HepG2 (cell line): ENCODE data around the gene CD7. TPM values are rescaled to one million over a fixed set of nuclear protein-coding genes. Genes with fewer than 3 reads are reported as not detected.
A peak's percentile ranks its signal among the peaks of the same experiment; 100 is the strongest.

Experiments used
- CBX5 ChIP-seq: sonication (generic); formaldehyde crosslinking; IDR thresholded peaks from 2 replicates; pipeline ENCODE4 v1.4.0; 2020; ENCODE audit warnings: missing genetic modification reagents, borderline replicate concordance
- HNF4A ChIP-seq: sonication (generic); formaldehyde crosslinking; IDR thresholded peaks from 2 replicates; pipeline ENCODE4 v1.4.0; 2020; ENCODE audit warnings: missing genetic modification reagents
- MAZ ChIP-seq, 2 experiments: sonication (generic) in 1 of 2; formaldehyde crosslinking in 1 of 2; IDR thresholded peaks; 2 replicates each; pipeline versions ENCODE4 v1.5.0 to v1.6.1; 2012 to 2020; ENCODE audit warnings: low read depth in 2 of 2, mild to moderate bottlenecking in 2 of 2, borderline replicate concordance in 1 of 2, improper control_type of control experiment in 1 of 2, low read length in 1 of 2, missing genetic modification reagents in 1 of 2, moderate library complexity in 1 of 2
- PHF20 ChIP-seq: sonication (generic); formaldehyde crosslinking; IDR thresholded peaks from 2 replicates; pipeline ENCODE4 v1.5.0; 2020; ENCODE audit warnings: mild to moderate bottlenecking, missing genetic modification reagents
- RBM39 ChIP-seq: fragments of 200-400 bp; formaldehyde crosslinking; IDR thresholded peaks from one replicate; pipeline ENCODE4 v1.6.1; 2018; ENCODE audit warnings: antibody characterized with exemption, mild to moderate bottlenecking, low read depth, low read length; ENCODE audit not compliant: poor library complexity, severe bottlenecking
- SPEN ChIP-seq: sonication (generic); formaldehyde crosslinking; IDR thresholded peaks from 2 replicates; pipeline ENCODE4 v1.5.1; 2020; ENCODE audit warnings: low read depth, mild to moderate bottlenecking, missing genetic modification reagents
- TEAD3 ChIP-seq: optimal IDR thresholded peaks from 2 replicates; pipeline ENCODE3; 2016; ENCODE audit warnings: borderline replicate concordance
- ZFP1 ChIP-seq: IDR thresholded peaks from 2 replicates; pipeline ENCODE4 v1.6.1; 2016
- ZNF207 ChIP-seq: fragments of 450-650 bp; IDR thresholded peaks from 2 replicates; pipeline ENCODE4 v1.6.1; 2016; ENCODE audit warnings: antibody characterized with exemption, borderline replicate concordance
- ZNF326 ChIP-seq: sonication (generic); formaldehyde crosslinking; IDR thresholded peaks from 2 replicates; pipeline ENCODE4 v1.4.0; 2020; ENCODE audit warnings: missing genetic modification reagents, borderline replicate concordance
- ZNF552 ChIP-seq: sonication (generic); formaldehyde crosslinking; IDR thresholded peaks from 2 replicates; pipeline ENCODE4 v1.9.0; 2022; ENCODE audit warnings: missing genetic modification reagents, mild to moderate bottlenecking, borderline replicate concordance
- ZSCAN12 ChIP-seq: sonication (generic); formaldehyde crosslinking; IDR thresholded peaks from 2 replicates; pipeline ENCODE4 v1.9.0; 2021; ENCODE audit warnings: mild to moderate bottlenecking, missing genetic modification reagents
- ZSCAN21 ChIP-seq: sonication (generic); formaldehyde crosslinking; IDR thresholded peaks from 2 replicates; pipeline ENCODE4 v1.8.0; 2022; ENCODE audit warnings: mild to moderate bottlenecking, missing genetic modification reagents, moderate library complexity, borderline replicate concordance
- polyA plus RNA-seq, 8 experiments: library from polyadenylated mRNA; depleted of rRNA in 3 of 8; stranded (reverse) in 7 of 8; unstranded in 1 of 8; fragments of >200 nt; fragmentation: Illumina TruSeq in 4 of 8; extraction: Trizol in 4 of 8; gene quantifications; 2 replicates each; pipeline versions ENCODE4 v1.2.1 to v1.2.3, GENCODE V29; 2011 to 2016; ENCODE audit warnings: low read depth in 4 of 8, missing spikeins in 1 of 8, mixed read lengths in 1 of 8; ENCODE audit not compliant: insufficient read depth in 1 of 8
- total RNA-seq, 5 experiments: library from RNA; depleted of rRNA; stranded (reverse); fragments of >200 nt; fragmentation: Illumina TruSeq; extraction: Trizol; gene quantifications; 2 replicates each; pipeline ENCODE4 v1.2.3, GENCODE V29; 2016; ENCODE audit warnings: low read depth in 1 of 5
- TF ChIP-seq, protein P1 (sequence below): IDR thresholded peaks from 2 replicates; pipeline ENCODE4 v1.6.1; 2016; ENCODE audit warnings: missing compliant biosample characterization, missing genetic modification reagents, borderline replicate concordance
- TF ChIP-seq, protein P2 (sequence below): sonication (generic); formaldehyde crosslinking; IDR thresholded peaks from 2 replicates; pipeline ENCODE4 v1.4.0; 2020; ENCODE audit warnings: missing genetic modification reagents; ENCODE audit errors: not compliant biosample characterization
- TF ChIP-seq, protein P3 (sequence below): sonication (generic); formaldehyde crosslinking; IDR thresholded peaks from 2 replicates; pipeline ENCODE4 v1.8.0; 2022; ENCODE audit warnings: mild to moderate bottlenecking, missing genetic modification reagents, moderate library complexity
- TF ChIP-seq, protein P4 (sequence below): sonication (generic); formaldehyde crosslinking; IDR thresholded peaks from 2 replicates; pipeline ENCODE4 v1.4.0; 2020; ENCODE audit warnings: missing genetic modification reagents, borderline replicate concordance
- TF ChIP-seq, protein P5 (sequence below): sonication (generic); formaldehyde crosslinking; conservative IDR thresholded peaks from 2 replicates; pipeline ENCODE4 v1.8.0; 2022; ENCODE audit warnings: mild to moderate bottlenecking, moderate library complexity, missing genetic modification reagents
- TF ChIP-seq, protein P6 (sequence below): sonication (generic); formaldehyde crosslinking; IDR thresholded peaks from 2 replicates; pipeline ENCODE4 v1.4.0; 2020; ENCODE audit warnings: mild to moderate bottlenecking, missing genetic modification reagents

Gene CD7
- total and polyA plus RNA-seq, 2 of the 13 experiments (the other 11 are each of a cell fraction or from before 2014, with no cell fraction given): 67.6 to 76.4 TPM

DNA sequence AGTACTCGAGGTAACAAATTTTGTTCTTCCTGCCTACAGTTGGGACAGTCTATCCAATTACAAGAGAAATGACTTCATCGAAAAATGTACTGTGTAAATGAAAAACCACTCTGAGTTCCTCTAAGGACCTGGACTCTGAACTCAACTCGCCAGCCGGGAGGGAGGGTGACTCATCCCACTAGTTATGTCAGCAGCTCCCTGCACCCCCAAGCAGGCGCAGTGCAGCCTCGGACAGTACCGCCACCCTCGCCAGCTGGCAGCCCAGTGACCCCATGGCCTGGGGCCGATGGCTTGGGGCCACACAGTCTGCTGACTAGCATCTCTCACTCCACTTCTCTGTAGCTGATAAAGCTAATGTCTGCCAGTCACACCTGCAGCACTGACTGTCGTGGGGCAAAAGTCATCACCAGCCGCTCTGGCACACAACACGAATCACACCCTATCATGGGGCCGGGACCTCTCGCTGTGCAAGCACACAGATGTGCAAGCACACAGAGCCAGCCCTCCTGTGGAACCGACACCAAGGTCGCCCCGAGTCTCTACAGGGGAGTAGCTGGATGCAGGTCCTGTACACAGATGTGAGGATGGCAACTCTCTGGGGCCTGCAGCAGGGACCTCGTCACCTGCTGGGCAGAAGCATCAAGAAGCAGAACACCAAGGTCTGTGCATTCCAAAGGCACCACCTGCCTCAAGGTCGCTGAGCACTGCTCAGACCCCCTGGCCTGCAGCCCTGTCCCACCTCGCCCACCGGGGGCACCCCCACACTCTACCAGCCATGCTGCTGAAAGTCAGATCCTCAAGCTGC is 49.6 kb downstream of the CD7 start (continued):
- TF ChIP-seq, protein P1, sequence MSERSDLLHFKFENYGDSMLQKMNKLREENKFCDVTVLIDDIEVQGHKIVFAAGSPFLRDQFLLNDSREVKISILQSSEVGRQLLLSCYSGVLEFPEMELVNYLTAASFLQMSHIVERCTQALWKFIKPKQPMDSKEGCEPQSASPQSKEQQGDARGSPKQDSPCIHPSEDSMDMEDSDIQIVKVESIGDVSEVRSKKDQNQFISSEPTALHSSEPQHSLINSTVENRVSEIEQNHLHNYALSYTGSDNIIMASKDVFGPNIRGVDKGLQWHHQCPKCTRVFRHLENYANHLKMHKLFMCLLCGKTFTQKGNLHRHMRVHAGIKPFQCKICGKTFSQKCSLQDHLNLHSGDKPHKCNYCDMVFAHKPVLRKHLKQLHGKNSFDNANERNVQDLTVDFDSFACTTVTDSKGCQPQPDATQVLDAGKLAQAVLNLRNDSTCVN (CRISPR knock-in tag): no peak; the same call in 1 of the 2 replicates
- TF ChIP-seq ZFP1 (CRISPR knock-in tag) (peak; percentile 86; the same call in 1 of the 2 replicates), PHF20 (no peak; the same call in 1 of the 2 replicates), RBM39 (peak; percentile 94), HNF4A (CRISPR knock-in tag) (peak; percentile 99), TEAD3 (CRISPR knock-in tag) (peak; percentile 90), MAZ (IDR thresholded peaks at IDR 0.05; ENCODE audit: borderline replicate concordance, low read depth, low read length) (peak; percentile 72), MAZ (CRISPR knock-in tag; IDR thresholded peaks at IDR 0.05; ENCODE audit: low read depth) (peak; percentile 89), ZNF552 (CRISPR knock-in tag) (peak; percentile 17; the same call in 1 of the 2 replicates), ZNF326 (CRISPR knock-in tag) (peak; percentile 68; the same call in 1 of the 2 replicates), SPEN (CRISPR knock-in tag) (peak; percentile 91; the same call in 1 of the 2 replicates), ZSCAN21 (CRISPR knock-in tag) (peak; percentile 97), ZSCAN12 (peak; percentile 55; the same call in 1 of the 2 replicates), ZNF207 (no peak), CBX5 (CRISPR knock-in tag) (peak; percentile 97; the same call in 1 of the 2 replicates)
- TF ChIP-seq, protein P2, sequence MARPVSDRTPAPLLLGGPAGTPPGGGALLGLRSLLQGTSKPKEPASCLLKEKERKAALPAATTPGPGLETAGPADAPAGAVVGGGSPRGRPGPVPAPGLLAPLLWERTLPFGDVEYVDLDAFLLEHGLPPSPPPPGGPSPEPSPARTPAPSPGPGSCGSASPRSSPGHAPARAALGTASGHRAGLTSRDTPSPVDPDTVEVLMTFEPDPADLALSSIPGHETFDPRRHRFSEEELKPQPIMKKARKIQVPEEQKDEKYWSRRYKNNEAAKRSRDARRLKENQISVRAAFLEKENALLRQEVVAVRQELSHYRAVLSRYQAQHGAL (CRISPR knock-in tag): peak; percentile 97
- TF ChIP-seq, protein P3, sequence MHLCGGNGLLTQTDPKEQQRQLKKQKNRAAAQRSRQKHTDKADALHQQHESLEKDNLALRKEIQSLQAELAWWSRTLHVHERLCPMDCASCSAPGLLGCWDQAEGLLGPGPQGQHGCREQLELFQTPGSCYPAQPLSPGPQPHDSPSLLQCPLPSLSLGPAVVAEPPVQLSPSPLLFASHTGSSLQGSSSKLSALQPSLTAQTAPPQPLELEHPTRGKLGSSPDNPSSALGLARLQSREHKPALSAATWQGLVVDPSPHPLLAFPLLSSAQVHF (CRISPR knock-in tag): no peak
- TF ChIP-seq, protein P4, sequence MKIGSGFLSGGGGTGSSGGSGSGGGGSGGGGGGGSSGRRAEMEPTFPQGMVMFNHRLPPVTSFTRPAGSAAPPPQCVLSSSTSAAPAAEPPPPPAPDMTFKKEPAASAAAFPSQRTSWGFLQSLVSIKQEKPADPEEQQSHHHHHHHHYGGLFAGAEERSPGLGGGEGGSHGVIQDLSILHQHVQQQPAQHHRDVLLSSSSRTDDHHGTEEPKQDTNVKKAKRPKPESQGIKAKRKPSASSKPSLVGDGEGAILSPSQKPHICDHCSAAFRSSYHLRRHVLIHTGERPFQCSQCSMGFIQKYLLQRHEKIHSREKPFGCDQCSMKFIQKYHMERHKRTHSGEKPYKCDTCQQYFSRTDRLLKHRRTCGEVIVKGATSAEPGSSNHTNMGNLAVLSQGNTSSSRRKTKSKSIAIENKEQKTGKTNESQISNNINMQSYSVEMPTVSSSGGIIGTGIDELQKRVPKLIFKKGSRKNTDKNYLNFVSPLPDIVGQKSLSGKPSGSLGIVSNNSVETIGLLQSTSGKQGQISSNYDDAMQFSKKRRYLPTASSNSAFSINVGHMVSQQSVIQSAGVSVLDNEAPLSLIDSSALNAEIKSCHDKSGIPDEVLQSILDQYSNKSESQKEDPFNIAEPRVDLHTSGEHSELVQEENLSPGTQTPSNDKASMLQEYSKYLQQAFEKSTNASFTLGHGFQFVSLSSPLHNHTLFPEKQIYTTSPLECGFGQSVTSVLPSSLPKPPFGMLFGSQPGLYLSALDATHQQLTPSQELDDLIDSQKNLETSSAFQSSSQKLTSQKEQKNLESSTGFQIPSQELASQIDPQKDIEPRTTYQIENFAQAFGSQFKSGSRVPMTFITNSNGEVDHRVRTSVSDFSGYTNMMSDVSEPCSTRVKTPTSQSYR: peak; percentile 91
- TF ChIP-seq, protein P5, sequence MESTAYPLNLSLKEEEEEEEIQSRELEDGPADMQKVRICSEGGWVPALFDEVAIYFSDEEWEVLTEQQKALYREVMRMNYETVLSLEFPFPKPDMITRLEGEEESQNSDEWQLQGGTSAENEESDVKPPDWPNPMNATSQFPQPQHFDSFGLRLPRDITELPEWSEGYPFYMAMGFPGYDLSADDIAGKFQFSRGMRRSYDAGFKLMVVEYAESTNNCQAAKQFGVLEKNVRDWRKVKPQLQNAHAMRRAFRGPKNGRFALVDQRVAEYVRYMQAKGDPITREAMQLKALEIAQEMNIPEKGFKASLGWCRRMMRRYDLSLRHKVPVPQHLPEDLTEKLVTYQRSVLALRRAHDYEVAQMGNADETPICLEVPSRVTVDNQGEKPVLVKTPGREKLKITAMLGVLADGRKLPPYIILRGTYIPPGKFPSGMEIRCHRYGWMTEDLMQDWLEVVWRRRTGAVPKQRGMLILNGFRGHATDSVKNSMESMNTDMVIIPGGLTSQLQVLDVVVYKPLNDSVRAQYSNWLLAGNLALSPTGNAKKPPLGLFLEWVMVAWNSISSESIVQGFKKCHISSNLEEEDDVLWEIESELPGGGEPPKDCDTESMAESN (CRISPR knock-in tag): peak; percentile 60; the same call in 1 of the 2 replicates
- TF ChIP-seq, protein P6, sequence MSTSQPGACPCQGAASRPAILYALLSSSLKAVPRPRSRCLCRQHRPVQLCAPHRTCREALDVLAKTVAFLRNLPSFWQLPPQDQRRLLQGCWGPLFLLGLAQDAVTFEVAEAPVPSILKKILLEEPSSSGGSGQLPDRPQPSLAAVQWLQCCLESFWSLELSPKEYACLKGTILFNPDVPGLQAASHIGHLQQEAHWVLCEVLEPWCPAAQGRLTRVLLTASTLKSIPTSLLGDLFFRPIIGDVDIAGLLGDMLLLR (CRISPR knock-in tag): peak; percentile 80; the same call in 1 of the 2 replicates
